SK-N-MC (cell line): ENCODE data around the gene NADSYN1.

Experiments
- DNase-seq: peaks from one replicate; pipeline ENCODE4 v3.0.0-alpha.2; 2011; ENCODE audit warnings: low read depth, low spot score
- H3K27ac ChIP-seq: fragments of 200-600 bp; sonication (generic); 2 replicates; pipeline ENCODE4 v1.5.1; 2016; ENCODE audit warnings: mixed run types
- H3K36me3 ChIP-seq: fragments of 200-600 bp; sonication (generic); 2 replicates; pipeline ENCODE4 v1.6.1; 2017; ENCODE audit warnings: antibody characterized with exemption, low read length, mixed read lengths; ENCODE audit not compliant: insufficient read depth
- H3K4me3 ChIP-seq: fragments of 200-600 bp; sonication (generic); 2 replicates; pipeline ENCODE4 v1.5.1; 2016
- H3K9ac ChIP-seq: fragments of 200-600 bp; sonication (generic); 2 replicates; pipeline ENCODE4 v1.8.0; 2017; ENCODE audit warnings: mixed run types, mixed read lengths; ENCODE audit not compliant: insufficient read length
- H3K9me3 ChIP-seq: fragments of 200-600 bp; sonication (generic); 2 replicates; pipeline ENCODE4 v1.6.1; 2017; ENCODE audit warnings: low read depth, mild to moderate bottlenecking, antibody characterized with exemption, low read length, moderate library complexity, mixed read lengths
- EZH2 ChIP-seq: fragments of 200-600 bp; sonication (generic); IDR thresholded peaks from one replicate; pipeline ENCODE4 v1.6.1; 2017; ENCODE audit warnings: antibody characterized with exemption
- FOXP2 ChIP-seq: optimal IDR thresholded peaks from 2 replicates; pipeline ENCODE3; 2011; ENCODE audit warnings: mild to moderate bottlenecking, moderate library complexity; ENCODE audit not compliant: insufficient read depth; ENCODE audit errors: extremely low read length, control extremely low read depth
- POLR2AphosphoS5 ChIP-seq: IDR thresholded peaks from 2 replicates; pipeline ENCODE4 v1.6.1; 2012; ENCODE audit warnings: mild to moderate bottlenecking, low read depth, low read length, borderline replicate concordance

Gene NADSYN1

GRCh38 chr11:71452199-71453036 is 585 bp upstream of the NADSYN1 start:
- H3K36me3 ChIP-seq = peaks cover 21% of the 10 kb centered on the region
- H3K27ac ChIP-seq = peak overlapping the region; percentile 65
- peak overlapping the region; percentile 93 for H3K4me3 ChIP-seq
- peak overlapping the region; percentile 35 for H3K9ac ChIP-seq
- DNase-seq = no peak
- H3K9me3 ChIP-seq = no peaks in the 10 kb centered on the region
- peak; percentile 38; the same call in 1 of the 2 replicates for TF ChIP-seq POLR2AphosphoS5
- no peak for TF ChIP-seq FOXP2

- Histone ChIP-seq H3K36me3 (peaks cover 20% of the 10 kb centered on the region), H3K9ac (no peak overlapping the region), H3K27ac (no peak overlapping the region), H3K9me3 (no peaks in the 10 kb centered on the region), H3K4me3 (peak overlapping the region; percentile 93)
- TF ChIP-seq POLR2AphosphoS5 (no peak), FOXP2 (no peak), EZH2 (no peak)
- DNase-seq = no peak
Observed at GRCh38 chr11:71453918-71454304, 908 bp downstream of the NADSYN1 start.

- H3K4me3 ChIP-seq = no peak overlapping the region
- H3K36me3 ChIP-seq = peaks cover 25% of the 10 kb centered on the region
- no peaks in the 10 kb centered on the region for H3K9me3 ChIP-seq
- TF ChIP-seq EZH2 = no peak
- TF ChIP-seq POLR2AphosphoS5 = no peak
- no peak for TF ChIP-seq FOXP2
- H3K9ac ChIP-seq = no peak overlapping the region
- DNase-seq = no peak
- no peak overlapping the region for H3K27ac ChIP-seq
Observed at GRCh38 chr11:71454470-71455113, 1.6 kb downstream of the NADSYN1 start.

- peaks cover 33% of the 10 kb centered on the region for H3K36me3 ChIP-seq
- H3K9me3 ChIP-seq = no peaks in the 10 kb centered on the region
- H3K9ac ChIP-seq = no peak overlapping the region
- H3K4me3 ChIP-seq = no peak overlapping the region
- TF ChIP-seq FOXP2 = no peak
- no peak for TF ChIP-seq POLR2AphosphoS5
- TF ChIP-seq EZH2 = no peak
- H3K27ac ChIP-seq = no peak overlapping the region
- no peak for DNase-seq
Observed at GRCh38 chr11:71456294-71456693, 3.3 kb downstream of the NADSYN1 start.

GRCh38 chr11:71456831-71457230 is 3.8 kb downstream of the NADSYN1 start:
- Histone ChIP-seq H3K36me3 (peaks cover 27% of the 10 kb centered on the region), H3K9ac (no peak overlapping the region), H3K9me3 (no peaks in the 10 kb centered on the region), H3K27ac (no peak overlapping the region), H3K4me3 (no peak overlapping the region)
- TF ChIP-seq POLR2AphosphoS5 (no peak), FOXP2 (no peak), EZH2 (no peak)
- no peak for DNase-seq

GRCh38 chr11:71458146-71459070 is 5.4 kb downstream of the NADSYN1 start:
- H3K36me3 ChIP-seq = peaks cover 26% of the 10 kb centered on the region; the same call in 1 of the 2 replicates
- TF ChIP-seq EZH2 (no peak), FOXP2 (no peak), POLR2AphosphoS5 (no peak)
- no peak overlapping the region for H3K4me3 ChIP-seq
- H3K9me3 ChIP-seq = no peaks in the 10 kb centered on the region
- DNase-seq = no peak
- no peak overlapping the region for H3K9ac ChIP-seq
- H3K27ac ChIP-seq = no peak overlapping the region

- no peak for DNase-seq
- no peak overlapping the region for H3K4me3 ChIP-seq
- no peak for TF ChIP-seq POLR2AphosphoS5
- no peak for TF ChIP-seq EZH2
- TF ChIP-seq FOXP2 = no peak
Observed at GRCh38 chr11:71459076-71459766, 6.2 kb downstream of the NADSYN1 start.

More at GRCh38 chr11:71459076-71459766, 6.2 kb downstream of the NADSYN1 start:
- Histone ChIP-seq H3K36me3 (peaks cover 26% of the 10 kb centered on the region; the same call in 1 of the 2 replicates), H3K9me3 (no peaks in the 10 kb centered on the region), H3K27ac (no peak overlapping the region), H3K9ac (no peak overlapping the region)
